ENCODE measurements around the gene NR0B2.
"Not testable (repeated sequence)": the region's sequence is repeated elsewhere in the genome, so short reads cannot be mapped to it uniquely, and the experiment has no call there.

NR0B2 gene, protein sequence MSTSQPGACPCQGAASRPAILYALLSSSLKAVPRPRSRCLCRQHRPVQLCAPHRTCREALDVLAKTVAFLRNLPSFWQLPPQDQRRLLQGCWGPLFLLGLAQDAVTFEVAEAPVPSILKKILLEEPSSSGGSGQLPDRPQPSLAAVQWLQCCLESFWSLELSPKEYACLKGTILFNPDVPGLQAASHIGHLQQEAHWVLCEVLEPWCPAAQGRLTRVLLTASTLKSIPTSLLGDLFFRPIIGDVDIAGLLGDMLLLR

DNA sequence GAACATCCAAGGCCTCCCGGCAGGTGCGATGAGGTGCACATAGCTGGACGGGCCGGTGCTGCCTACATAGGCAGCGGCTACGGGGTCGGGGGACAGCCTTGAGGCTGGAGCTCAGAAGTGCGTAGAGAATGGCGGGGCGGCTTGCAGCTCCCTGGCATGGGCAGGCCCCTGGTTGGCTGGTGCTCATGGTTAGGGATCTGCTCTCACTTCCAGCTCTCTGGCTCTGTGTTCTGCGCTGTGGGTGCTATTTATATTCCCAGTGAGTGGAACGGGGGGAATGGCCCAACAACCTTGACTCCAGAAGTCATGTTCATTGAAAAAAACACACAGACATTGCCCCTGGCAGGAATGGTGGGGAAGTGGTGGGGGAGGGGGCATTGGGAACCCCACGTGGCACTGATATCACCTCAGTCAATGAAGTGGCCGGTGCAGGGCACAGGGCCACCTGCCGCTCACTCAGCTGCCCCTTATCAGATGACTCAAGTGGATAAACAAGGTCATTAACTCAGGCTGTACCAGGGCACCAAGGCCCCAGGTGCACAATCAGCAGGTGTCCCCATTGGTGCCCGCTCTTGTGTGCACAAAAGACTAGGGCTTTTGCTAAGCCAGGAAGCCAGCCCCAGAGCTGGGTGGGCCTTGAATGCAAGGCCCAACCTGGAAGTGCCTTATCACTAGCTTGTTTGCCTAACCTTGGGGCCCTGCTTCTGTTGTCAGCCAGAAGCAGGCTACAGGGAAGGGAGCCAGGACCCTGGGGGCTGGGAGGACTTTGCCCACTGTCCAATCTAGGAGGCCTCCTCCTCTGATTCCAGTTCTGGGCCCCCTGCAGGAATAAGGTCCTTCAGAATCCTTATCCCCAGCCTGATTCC lies at the start of gene NR0B2:
TSS of gene NR0B2 (minus strand) at position 222 of the 866 bp plus-strand sequence. CDS start at position 187, 35 bp downstream.
- DNase-seq = peak; percentile 41

DNA sequence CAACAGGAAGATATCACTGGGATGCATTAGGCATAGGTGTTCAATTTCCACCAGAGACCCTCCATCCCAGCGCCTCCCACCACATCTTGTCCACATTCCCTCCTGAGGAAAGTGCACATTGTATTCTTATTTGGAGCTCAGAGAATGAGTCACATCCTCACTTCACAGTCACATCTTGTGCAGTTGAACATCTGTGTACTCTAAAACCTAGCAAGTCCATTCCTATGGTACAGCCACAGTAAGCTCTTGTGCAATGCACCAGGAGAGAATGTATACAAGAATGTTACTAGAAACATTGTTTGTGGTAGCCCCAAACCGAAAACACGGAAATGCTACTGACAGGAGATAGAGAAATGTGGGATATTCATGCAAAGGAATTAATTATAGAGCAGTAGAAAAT lies 48.1 kb upstream of the NR0B2 start:
- no peak for DNase-seq

DNA sequence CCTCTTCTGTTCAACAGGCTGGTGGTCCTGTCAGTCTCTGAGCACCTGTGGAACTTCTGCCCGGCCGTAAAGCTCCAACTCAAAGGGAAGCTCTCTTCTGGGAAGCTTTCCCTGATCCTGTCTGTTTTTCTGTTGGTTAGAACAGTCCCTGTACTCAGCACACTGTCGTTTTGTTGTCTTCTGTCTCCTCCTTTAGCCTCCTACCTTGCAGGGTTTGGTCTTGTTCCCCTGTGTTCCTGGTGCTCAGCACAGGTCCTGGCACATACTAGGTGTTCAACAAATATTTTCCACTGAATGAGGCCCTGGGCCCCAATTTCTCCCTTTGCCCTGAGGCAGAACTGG lies 46.8 kb upstream of the NR0B2 start:
- DNase-seq = no peak

DNA sequence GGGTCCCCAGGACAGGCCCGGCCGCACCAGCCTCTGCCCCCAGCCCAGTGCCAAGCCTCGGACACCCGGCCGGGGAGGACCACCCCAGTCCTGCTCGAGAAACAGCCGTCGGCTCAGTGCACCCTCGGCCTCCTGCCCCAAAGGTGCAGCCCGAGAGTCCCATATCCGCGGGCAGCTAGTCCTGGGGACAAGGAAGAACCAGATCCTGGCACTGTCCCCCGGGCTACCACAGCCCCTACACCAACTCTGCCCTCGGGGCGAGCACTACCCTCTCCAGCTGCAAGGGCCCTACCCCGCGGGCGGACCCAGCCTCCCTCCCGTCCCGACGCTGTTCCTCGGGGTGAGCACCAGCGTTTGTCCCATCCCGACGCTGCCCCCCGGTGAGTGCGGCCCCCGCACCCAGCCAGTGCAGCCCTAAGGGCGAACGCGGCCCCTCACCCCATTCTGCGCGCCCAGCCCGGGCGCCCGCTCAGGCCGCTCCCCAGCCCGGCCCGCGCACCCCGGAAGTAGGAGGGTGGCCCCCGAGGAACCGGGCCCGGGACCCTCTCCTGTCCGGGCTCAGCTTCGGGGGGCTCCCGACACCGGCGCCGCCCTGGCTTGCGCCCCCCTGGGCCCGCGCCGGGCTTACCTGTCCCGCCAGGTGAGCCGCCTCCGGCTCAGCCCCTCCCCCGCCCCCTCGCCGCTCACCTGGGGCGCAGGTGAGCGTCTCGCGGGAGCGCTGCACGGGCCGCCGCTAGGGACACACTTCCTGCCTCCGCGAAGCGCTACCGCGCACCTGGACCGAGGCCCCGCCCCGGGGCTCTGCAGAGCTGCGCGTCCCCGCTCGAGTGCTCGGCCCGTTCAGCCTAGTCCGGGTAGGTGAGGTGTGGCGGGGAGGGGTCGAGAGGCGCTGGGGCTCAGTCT lies 46.2 kb upstream of the NR0B2 start, which contains the start of gene KDF1:
TSS of gene KDF1 (minus strand) at position 747 of the 903 bp plus-strand sequence. CDS start 8,088 bp downstream, outside the sequence.
- no peak for DNase-seq

DNA sequence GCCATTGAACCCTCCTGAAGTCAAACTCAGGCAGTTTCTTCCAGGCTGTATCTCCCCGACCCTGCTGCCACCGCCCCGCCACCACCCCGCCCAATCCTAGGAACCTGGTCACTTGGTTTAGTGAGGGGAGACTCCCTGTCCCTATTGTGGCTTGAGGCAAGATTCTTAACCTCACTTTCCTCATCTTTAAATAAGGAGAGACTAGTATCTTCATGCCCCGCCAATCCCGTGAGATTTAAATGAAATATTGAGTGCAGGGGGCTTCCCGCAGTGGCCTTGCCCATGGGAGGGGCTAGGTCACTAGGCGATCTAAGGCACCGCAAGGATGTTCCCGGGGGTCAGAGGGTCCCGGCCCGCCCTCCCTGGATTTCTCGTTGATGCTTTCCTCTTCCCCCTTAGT lies 45.5 kb upstream of the NR0B2 start:
- DNase-seq = no peak

DNA sequence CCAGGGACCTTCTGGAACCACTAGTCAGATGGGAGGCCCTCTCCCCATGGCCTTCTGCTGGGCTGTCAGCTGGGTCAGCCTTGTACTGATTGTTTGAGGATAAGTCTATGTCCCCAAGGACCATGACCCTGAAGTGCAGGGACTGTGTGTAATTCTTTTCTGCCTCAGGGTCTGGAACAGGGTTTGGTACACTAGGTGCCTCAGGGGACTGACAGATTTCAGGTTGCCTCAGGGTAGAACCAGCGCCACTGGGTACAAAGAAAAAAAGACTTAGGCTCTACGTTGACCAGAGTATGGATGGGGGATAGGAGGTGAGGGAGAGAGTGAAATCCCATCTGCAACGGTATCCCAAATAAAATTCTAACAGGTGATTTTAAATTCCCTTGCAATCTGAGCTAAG lies 43.5 kb upstream of the NR0B2 start:
- no peak for DNase-seq

DNA sequence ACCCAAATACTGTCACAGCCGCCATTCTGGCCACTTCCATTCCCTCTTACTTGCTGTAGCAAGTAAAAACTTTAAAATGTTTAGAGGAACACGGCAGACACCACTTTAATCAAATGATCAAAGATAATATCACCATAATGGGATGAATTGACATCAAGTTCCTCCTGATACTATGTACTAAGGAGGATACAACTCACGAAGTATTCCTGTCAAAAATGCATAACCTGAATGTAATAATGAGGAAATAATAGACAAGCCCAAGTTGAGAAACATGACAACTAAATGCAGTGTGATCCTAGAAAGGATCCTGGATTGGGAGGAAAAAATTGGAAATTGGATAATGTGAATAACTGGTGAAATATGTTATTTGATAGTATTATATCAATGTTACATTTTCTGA lies 42.5 kb upstream of the NR0B2 start:
- no peak for DNase-seq

DNA sequence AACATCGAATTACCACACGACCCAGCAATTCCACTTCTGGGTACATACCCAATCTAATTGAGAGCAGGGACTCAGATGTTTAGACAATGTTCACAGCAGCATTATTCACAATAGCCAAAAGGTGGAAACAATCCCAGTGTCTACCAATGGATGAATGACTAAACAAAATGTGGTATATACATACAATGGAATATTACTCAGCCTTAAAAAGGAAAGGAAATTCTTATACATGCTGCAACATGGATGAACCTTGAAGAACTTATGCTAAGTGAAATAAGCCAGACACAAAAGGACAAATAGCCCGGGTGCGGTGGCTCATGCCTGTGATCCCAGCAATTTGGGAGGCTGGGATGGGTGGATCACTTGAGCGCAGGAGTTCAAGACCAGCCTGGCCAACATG lies 39.6 kb upstream of the NR0B2 start:
- no peak for DNase-seq

DNA sequence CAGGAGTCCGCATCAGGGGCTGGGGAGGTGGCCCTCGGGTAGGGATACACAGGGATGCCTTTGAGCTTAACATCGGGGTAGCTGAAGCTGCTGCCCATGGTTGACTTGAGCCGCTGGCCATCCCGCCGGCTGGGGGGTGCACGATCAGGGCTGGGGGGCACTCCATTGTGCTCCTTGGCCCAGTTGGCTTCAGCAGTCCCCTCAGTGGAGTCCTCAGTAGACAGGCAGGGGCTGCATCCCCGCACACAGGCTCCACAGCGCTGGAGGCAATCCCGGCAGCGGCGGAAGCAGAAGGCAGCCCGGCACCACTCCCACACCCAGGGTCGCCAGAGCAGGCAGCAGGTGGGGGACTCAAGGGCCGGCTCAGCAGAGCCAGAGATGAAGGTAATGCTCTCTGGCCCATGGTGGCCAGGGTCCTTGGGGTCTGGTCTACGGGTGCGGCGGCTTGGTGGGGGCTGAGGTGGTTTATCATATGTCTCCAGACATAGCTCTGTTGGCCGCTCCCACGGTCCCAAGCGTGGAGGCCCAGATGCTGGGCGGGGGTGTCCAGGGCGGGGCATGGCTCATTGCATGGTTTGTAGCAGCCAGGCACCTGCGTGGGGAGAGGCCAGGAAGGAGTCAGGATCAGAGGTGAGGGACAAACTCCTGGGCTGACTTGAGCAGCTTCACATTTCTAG lies 38.2 kb upstream of the NR0B2 start:
- DNase-seq = no peak

DNA sequence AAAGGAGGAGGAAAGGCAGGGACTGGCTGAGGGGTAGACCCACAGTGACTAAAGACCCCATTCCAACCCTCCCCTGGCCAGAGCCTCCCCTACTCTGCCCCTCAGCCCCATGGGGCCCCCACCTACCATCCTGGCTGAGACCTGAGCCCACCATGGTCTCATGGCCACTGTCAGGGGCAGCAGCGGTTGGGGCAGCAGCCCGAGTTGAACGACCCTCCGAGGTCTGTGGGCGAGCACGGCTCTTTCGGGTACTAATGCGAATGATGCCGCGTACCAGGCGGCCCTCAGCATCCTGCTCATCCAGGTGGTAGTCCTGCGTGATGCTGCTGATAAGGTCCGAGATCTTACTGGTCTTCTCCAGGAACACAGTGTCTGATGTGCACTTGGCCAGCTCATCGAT lies 37.4 kb upstream of the NR0B2 start:
- DNase-seq = no peak

DNA sequence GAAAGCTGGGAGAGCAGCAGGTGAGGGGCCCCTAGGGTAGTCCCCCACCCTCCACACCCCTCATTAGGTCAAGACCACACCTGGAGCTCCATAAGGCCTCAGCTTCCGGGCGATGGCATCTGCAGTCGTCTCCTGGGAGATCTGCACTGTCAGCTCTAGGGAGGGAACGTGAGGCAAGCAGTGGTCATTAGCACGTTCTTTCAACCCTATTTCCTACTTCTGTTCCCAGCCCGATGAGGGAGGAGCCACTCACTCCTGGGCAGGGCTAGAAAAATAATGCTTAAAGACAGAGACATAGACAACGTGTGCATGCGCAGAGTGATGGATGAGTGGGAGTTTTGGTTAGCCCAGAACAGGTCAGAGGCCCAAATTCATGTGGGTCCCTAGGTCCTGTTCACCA lies 36.8 kb upstream of the NR0B2 start:
- DNase-seq = no peak

DNA sequence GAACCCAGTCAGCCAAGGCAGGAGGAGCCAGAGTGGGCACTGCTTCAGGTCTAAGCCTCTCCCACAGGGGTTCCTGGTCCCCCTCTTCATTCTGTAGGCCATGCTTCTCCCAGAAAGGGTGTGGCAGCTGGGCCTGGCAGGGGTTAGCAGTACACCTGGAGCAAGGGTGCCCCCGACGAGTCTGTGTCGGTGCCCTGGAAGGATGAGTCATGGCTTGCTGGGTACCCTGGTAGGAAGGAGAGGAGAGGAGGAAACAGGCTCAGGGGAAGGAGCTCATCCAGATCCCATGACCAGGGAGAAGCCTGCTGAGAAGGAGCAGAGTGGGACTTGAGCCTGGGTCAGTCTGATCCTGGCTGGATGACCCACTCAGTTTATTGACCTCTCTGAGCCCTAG lies 36.1 kb upstream of the NR0B2 start:
- no peak for DNase-seq

DNA sequence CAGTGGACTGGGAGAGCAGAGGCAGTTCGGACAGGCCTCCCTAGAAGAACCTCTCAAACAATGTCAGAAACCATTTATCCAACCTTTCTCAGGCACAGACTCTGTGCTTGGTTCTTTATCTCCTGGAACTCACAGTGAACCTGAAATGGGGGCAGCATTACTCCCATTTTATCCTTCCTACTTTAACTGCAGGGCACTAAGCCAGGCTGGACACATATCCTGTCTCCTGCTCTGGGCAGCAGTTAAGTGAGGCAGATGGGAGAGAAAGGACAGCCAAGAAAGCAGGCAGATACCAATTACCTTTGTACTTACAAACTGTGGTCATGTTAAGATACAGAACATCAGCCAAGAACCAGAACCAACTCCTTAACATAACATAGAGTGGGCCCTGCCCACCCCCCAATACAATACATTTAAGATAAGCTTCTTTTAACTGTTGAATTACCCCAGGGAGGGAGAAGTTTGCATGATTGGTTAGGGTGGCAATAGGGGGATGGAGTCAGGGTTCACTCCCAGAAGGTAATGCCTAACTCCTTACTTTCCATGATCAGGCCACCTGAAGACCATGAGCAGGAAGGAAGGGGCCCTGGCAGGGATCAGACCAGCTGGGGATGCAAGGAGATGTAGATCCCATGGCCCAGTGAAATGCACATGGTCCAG lies 35.6 kb upstream of the NR0B2 start:
- DNase-seq = no peak

DNA sequence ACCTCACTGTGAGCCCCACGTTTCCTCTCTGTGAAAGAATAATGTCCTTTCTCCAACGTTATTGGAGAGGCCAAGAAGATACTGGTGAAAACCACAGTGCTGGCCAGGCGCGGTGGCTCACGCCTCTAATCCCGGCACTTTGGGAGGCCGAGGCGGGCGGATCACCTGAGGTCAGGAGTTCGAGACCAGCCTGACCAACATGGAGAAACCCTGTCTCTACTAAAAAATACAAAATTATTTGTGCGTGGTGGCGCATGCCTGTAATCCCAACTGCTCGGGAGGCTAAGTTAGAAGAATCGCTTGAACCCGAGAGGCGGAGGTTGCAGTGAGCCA lies 34.9 kb upstream of the NR0B2 start:
- DNase-seq = not testable (repeated sequence)

DNA sequence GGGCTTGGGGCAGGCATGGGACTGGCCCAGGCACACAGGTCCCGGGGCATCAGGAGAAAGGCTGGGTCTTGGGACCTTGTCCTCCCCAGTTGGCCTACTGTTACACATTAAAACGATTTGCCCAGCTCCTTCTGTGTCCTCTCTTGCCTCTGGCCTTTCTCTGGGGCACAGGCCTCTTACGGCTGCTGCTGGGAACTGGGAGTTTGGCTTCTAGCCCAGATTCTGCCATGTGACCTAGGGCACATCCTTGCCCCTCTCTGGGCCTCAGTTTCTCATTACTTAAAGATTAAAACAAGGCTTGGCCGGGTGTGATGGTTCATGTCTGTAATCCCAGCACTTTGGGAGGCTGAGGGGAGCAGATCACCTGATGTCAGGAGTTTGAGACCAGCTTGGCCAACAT lies 32.5 kb upstream of the NR0B2 start:
- DNase-seq = no peak

DNA sequence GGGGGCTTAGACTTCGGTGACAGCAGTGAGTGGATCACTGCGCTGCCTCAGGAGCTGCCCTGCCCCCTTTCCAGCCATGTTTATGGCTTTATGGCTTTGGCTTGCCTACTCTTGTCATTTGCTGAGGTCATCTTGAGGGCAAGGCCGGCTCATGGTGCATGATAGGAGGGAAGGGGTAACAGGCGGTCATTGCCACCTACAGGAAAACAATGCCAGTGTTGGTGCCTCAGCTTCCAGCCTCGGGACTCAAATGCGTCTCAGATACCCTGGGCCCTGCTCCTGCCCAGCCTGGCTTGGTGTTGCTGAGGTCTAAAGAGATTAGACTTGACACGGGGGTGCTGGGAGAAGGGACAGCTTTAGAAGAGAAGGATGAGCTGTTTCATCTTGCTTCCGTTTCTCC lies 32.0 kb upstream of the NR0B2 start:
- DNase-seq = no peak

DNA sequence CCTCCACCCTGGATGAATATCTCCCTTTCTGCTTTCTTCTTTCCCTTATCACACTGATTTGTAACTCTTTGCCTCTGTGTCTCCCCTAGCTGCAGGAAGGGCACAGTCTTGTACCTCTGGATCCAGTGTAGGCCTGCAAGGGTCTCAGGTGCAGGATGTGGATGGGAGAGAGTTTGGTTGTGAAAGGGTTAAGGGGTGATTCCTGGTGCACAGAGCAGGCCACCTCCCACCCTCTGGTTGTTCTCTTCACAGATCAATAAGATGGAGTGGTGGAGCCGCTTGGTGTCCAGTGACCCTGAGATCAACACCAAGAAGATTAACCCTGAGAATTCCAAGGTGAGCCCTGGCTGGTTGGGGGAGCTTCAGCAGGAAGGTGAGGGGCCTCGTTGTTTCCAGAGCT lies 31.4 kb upstream of the NR0B2 start:
- DNase-seq = no peak

DNA sequence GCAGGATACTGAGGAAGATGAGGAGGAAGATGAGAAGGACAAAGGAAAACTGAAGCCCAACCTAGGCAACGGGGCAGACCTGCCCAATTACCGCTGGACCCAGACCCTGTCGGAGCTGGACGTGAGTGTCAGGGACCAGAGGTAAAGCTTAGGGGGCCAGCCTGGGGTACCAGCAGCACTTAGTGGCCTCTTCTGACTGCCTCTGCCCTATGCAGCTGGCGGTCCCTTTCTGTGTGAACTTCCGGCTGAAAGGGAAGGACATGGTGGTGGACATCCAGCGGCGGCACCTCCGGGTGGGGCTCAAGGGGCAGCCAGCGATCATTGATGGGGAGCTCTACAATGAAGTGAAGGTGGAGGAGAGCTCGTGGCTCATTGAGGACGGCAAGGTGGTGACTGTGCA lies 28.9 kb upstream of the NR0B2 start:
- DNase-seq = no peak

DNA sequence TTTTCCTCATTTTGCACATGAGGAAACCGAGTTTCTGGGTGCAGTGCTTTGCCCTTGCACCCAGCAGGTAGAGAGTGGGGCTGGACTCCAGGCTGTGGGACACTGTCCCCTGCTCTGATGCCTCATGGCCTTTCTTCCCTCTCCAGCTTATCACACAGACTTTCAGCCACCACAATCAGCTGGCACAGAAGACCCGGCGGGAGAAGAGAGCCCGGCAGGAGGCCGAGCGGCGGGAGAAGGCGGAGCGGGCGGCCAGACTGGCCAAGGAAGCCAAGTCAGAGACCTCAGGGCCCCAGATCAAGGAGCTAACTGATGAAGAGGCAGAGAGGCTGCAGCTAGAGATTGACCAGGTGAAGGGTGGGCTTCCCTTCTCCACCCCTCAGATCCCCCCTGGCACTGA lies 27.5 kb upstream of the NR0B2 start:
- DNase-seq = no peak

DNA sequence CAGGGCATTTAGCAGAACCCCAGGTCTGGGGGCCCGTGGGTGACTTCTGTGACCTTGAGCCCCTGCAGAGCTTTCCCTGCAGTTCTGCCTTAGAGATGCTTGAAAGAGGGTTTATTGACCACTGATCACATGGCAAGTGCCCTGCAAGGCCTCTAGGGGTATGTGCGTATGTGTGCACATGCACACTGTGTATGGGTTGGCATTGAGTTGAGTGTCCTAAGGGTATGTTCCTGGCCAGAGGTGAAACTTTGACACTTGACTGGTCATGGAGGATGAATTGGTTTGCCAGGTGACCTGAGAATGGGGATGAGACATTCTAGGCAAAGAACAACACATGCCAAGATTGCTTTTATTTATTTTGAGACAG lies 24.9 kb upstream of the NR0B2 start:
- no peak for DNase-seq

DNA sequence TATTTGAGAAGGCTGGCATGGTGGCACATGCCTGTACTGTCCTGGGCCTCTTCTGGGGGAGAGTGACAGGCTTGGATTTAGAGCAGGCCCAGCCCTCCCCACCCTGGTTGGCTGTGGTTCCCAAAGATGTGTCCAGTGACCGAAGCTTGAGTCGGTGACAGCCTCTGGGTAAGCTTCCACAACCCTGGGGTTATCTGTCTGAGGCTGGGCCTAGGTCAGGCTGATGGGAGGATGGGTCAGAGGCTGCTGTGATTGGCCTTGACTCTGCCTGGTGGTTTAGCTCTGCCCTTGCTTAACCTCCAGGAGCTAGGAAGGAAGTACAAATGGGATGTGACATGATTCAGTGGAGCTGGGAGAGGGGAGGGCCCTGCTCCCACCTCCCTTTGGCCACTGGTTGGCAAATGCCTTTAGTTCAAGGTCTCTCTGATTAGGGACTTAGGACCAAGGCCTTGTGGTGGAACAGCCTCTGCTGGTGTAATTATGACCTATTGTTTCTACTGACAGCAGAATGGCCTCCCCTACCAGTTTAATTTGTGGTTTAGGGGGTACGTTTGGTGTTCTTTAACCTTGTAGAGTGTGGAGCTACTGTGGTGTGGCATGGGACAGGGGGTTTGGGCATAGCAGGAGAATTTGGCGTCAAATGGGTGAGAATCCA lies 24.4 kb upstream of the NR0B2 start:
- no peak for DNase-seq

DNA sequence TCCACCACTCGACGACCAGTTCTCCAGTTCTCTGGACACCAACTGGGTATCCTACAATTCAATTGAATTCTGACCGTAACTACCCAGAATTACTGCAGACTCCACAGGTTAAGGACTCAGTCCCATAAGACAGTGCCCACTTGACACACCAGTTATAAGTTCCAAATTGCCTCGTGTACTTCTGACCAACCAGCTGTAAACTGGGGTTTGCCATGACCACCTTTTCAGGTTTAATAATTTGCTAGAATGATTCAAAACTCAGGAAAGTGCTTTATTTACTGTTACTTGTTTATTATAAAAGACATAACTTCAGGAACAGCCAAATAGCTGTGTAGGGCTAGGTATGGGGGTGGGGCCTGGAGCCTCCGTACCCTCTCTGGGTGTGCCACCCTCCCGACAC lies 23.0 kb upstream of the NR0B2 start:
- DNase-seq = no peak
